Activated T-cell treated with anti-CD3 and anti-CD28 coated beads, Interleukin-2, amount 50 U/mL, for 1 hour (primary cell): ENCODE data around the gene PPP1R14B.

ENCODE experiments used
- DNase-seq: peaks from one replicate; pipeline ENCODE4 v3.0.0-alpha.2; 2020

PPP1R14B gene

GRCh38 chr11:64229744-64230170 lies 17.0 kb downstream of the PPP1R14B start:
- no peak for DNase-seq

GRCh38 chr11:64229090-64229743 lies 17.5 kb downstream of the PPP1R14B start:
- no peak for DNase-seq

- no peak for DNase-seq
Observed at GRCh38 chr11:64227405-64227956, 19.3 kb downstream of the PPP1R14B start.

- DNase-seq, result peak; percentile 59
Observed at GRCh38 chr11:64226507-64227051, 20.2 kb downstream of the PPP1R14B start.

GRCh38 chr11:64225608-64226506 lies 20.9 kb downstream of the PPP1R14B start, which contains the start of the genes NUDT22 and TRPT1:
TSS of gene NUDT22 (plus strand) at chr11:64226274. CDS start at chr11:64226653, 379 bp downstream.
TSS of gene TRPT1 (minus strand) at chr11:64226186. CDS start at chr11:64225860, 326 bp downstream.
- peak; percentile 95 for DNase-seq

- no peak for DNase-seq
Observed at GRCh38 chr11:64224891-64225607, 21.7 kb downstream of the PPP1R14B start.

- DNase-seq, result no peak
Observed at GRCh38 chr11:64224151-64224890, 22.4 kb downstream of the PPP1R14B start.

- no peak for DNase-seq
Observed at GRCh38 chr11:64223001-64223651, 23.6 kb downstream of the PPP1R14B start.

- DNase-seq, result no peak
Observed at GRCh38 chr11:64222651-64223000, 24.1 kb downstream of the PPP1R14B start.

- DNase-seq, result no peak
Observed at GRCh38 chr11:64220798-64221197, 25.9 kb downstream of the PPP1R14B start.

- no peak for DNase-seq
Observed at GRCh38 chr11:64220271-64220670, 26.5 kb downstream of the PPP1R14B start.

GRCh38 chr11:64219755-64220154 lies 27.0 kb downstream of the PPP1R14B start:
- no peak for DNase-seq

GRCh38 chr11:64219354-64219684 lies 27.4 kb downstream of the PPP1R14B start:
- DNase-seq, result no peak

GRCh38 chr11:64218628-64219353 lies 28.0 kb downstream of the PPP1R14B start:
- no peak for DNase-seq

- DNase-seq, result no peak
Observed at GRCh38 chr11:64216879-64217278, 29.9 kb downstream of the PPP1R14B start.

- DNase-seq, result no peak
Observed at GRCh38 chr11:64211181-64211872, 35.4 kb downstream of the PPP1R14B start.

GRCh38 chr11:64210301-64211020 lies 36.3 kb downstream of the PPP1R14B start:
- no peak for DNase-seq

- no peak for DNase-seq
Observed at GRCh38 chr11:64209563-64209843, 37.2 kb downstream of the PPP1R14B start.

- no peak for DNase-seq
Observed at GRCh38 chr11:64208796-64209562, 37.8 kb downstream of the PPP1R14B start.
